CD4-positive, alpha-beta T cell treated with Interleukin-17A for 1 hour (primary cell): ENCODE measurements around the gene PLEKHG4B.
"Not testable (repeated sequence)": the region's sequence is repeated elsewhere in the genome, so short reads cannot be mapped to it uniquely, and the experiment has no call there.

Experiments
- DNase-seq: peaks from one replicate; pipeline ENCODE4 v3.0.0-alpha.2; 2020

PLEKHG4B gene

DNA sequence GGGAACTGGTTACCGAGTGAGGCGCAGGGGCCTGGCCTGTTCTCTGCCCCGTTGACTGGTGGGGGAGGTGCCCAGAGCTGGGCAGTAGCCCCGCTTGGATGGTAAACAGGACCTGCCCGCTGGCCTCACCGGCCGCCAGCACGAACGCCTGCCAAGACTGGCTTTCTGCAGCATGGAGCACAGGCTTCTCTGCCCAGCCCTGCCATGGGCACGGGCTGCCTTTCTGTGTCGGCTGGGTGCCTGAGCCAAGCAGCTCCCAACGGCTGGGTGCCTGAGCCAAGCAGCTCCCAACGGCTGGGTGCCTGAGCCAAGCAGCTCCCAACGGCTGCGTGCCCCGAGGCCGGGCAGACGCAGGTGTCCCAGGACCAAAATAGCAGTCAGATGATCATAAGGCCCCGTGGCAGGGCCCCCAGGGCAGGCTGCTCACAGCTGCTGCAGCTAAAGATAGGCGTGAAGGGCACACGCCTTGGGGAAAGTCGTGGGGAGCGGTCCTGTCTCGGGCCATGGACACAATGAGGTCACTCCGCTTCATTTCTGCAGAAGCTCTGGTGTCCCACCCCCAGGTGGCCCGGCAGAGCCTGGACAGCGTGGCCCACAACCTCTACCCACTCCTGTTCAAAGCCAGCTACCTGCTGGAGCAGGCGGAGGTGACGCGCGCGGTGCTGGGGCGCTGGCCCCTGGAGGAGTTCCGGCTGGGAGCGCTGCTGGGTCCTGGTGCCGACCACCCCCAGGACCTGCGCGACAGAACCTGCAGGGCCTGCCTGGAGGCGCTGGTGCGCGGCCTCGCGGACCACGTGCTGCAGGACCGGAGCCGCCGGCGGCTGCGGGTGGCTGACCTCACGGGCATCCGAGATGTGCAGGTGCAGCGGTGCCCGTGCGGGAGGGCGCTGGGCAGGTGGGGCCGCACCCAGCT is 99.3 kb downstream of the PLEKHG4B start, which contains the start of gene LRRC14B:
TSS of gene LRRC14B (plus strand) at position 460 of the 913 bp plus-strand sequence. CDS start at position 504, 44 bp downstream.
- DNase-seq = no peak

DNA sequence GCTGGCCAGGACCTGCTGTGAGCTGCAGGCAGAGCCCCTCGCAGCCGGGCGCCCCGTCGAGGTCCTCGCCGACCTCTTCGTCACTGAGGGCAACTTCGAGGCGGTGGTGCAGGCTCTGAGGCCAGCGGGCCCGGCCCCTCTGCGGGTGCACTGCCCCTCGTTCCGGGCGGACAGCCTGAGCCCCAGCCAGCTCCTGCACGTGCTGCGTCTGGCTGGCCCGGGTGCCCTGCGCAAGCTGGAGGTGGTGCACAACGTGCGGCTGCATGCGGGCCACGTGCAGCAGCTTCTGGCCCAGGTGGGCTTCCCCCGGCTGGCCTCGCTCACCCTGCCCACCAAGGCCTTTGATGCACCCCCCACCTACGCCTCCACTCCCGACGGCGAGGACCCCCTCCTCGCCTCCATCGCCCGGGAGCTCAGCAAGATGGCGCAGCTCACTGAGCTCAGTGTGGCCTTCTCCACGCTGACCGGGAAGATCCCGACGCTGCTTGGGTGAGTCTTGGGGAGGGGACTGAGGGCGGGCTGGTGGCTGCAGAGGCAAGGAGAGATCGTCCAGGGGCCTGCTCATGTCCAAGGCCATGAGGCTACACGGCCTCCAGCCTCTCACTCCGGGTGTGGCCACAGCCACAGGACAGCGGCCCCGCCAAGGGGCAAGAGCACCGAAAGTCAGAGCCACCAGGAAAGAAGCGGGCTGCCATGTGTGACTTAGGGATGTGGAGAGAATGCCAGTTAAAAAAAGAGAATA is 100.2 kb downstream of the PLEKHG4B start:
- DNase-seq = no peak

DNA sequence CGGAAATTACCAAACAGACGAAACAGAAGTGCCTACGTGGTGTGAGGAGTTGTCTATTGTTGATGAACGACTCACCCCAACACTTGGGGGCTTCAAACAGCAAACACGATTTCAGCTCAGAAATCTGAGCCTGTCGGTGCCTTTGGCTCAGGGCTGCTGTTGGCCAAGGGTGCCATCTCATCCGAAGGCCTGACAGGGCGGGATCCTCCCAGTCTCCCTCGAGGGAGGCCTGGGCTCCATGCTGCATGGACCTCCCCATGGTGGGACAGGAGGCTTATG is 100.7 kb downstream of the PLEKHG4B start:
- DNase-seq = no peak

DNA sequence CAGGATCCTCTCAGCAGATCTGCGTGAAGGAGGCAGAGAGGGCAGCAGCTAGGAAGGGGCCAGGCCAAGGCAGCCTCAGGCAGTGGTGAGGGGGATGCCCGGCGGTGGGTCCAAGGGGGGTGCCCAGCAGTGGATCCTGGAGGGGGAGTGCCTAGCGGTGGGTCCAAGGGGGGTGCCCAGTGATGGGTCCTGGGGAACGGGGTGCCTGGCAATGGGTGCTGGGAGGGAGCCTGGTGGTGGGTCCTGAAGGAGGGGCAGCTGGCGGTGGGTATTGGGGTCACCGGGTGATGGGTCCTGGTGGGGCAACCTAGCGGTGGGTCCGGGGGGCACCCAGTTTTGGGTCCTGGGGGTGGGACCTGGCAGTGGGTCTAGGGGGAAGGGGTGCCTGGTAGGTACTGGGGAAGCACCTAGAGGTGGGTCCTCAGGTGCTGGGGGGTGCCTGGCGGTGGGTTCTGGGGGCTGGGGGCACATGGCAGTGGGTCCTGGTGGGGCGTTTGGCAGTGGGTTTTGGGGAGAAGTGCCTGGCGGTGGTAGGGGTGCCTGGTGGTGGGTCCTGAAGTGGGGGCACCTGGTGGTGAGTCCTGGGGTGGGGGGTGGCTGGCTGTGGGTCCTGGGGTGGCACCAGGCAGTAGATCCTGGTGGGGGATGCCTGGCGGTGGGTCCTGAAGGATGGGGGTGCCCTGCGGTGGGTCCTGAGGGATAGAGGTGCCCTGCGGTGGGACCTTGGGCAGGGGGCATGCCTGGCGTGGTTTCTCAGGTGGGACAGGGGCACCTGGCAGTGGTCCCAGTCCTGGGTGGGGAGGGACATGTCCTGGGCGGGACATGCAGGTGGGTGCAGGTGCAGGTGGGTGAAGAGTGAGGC is 101.2 kb downstream of the PLEKHG4B start:
- DNase-seq = no peak

DNA sequence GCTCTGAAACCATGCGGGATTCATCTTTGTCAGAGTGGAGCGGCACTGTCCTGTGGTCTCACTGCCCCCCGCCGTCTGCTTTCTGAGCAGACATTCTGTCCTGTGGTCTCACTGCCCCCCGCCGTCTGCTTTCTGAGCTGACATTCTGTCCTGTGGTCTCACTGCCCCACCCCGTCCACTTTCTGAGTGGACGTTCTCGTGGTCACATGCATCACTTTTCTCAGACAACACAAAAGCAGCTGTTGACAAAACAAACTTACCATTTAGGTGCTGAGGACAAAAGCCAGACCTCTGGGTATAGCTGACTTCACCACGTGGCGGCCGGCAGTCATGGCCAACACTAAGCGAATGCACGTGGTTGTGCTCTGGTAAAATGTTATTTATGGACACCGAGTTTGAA is 102.1 kb downstream of the PLEKHG4B start:
- no peak for DNase-seq

DNA sequence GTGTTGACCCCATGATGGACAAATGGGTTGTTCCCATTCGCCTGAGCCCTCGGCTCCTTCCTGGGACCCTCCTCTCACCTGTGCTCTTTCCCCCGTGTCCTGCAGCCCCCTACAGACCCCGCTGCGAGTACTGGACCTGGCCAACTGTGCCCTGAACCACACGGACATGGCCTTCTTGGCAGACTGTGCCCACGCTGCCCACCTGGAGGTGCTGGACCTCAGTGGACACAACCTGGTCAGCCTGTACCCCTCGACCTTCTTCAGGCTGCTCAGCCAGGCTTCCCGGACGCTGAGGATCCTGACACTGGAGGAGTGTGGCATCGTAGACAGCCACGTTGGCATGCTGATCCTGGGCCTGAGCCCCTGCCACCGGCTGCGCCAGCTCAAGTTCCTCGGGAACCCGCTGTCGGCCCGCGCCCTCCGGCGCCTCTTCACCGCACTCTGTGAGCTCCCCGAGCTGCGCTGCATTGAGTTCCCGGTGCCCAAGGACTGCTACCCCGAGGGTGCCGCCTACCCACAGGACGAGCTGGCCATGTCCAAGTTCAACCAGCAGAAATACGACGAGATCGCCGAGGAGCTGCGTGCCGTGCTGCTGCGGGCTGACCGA is 102.7 kb downstream of the PLEKHG4B start:
- no peak for DNase-seq

DNA sequence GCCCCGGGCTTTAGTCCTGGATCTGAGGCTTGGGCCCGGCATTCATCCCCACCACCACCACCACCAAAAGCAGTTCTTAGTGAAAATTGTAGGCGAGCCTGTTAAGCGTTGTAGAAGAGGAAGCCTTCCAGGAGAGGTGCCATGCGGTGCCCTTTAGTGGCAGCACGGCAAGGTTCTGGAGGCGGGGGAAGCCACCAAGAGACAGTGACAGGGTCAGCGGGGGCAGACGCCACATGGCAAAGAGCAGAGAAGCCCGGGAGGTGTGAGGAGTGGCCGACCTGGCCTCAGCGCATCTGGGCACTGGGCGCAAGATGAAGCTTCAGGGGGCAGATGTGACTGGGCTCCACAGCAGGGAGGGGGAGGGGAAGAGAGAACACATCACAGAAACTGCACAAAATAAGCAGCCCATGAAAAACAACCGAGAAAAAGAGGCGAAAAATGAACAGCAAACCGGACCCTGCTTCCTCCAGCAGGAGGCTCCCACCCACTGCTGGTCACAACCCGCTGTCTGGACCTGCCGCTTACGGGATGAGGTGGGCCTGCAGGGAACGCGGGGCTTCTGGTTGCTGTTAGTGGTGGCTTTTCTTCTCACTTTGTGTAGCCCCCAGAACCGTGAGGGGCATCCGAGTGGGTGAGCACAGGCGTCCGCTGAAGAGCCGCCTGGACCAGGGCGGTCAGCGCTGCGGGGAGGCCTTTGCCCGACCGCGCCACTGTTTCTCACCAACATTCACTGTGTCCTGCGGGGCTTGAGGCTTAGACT is 103.6 kb downstream of the PLEKHG4B start:
- DNase-seq = no peak

DNA sequence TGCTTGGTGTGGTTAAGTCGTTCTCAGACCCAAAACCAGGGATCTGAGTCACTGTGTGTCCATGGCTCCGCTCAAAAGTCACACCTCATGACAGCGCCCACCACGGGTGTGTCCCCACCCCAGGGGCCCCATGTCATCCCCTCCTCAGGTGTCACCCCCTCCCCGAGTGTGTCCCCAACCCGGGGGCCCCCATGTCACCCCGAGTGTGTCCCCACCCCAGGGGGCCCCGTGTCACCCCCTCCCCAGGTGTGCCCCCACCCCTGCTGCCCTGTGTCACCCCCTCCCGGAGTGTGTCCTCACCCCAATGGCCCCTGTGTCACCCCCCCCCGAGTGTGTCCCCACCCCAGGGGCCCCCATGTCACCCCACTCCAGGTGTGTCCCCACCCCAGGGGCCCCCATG is 104.4 kb downstream of the PLEKHG4B start:
- no peak for DNase-seq

DNA sequence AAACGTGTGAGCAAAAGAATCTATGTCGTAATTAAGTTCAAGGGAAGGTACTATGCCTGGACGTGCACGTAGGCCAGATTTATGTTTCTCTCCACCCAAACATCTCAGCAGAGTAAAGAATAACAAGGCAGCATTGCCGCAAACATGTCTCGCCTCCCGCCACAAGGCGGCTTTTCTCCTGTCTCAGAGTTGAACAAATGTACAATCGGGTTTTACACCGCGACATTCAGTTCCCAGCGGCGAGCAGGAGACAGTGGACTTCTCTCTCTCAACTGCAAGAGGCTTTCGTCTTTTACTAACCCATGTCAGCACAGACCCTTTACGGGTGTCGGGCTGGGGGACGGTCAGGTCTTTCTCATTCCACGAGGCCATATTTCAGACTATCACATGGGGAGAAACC is 105.1 kb downstream of the PLEKHG4B start:
- DNase-seq = not testable (repeated sequence)

DNA sequence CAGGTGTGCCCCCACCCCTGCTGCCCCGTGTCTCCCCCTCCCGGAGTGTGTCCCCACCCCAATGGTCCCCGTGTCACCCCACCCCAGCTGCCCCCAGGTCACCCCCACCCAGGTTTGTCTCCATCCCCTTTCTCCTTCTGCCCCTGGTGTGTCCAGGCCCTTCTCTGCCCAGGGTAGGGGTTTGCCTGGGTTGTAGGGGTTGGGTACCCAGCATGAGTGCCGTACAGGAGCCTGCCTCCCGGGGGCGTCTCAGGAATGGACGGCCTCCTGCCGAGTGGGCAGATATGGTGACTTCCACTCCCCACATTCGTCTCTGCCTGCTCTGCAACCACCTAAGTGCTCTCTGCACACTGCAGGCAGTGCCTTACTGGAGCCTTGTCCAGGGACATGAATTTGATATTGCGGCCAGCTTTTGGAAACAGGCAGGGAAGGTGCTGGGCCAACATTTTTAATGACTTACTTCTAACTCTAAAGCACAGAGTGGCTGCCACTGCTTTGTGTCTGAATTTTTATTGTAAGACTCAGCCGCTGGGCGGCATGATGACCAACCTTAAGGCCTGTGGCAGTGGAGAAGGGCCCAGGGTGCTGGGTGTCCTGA is 106.0 kb downstream of the PLEKHG4B start:
- DNase-seq = no peak

DNA sequence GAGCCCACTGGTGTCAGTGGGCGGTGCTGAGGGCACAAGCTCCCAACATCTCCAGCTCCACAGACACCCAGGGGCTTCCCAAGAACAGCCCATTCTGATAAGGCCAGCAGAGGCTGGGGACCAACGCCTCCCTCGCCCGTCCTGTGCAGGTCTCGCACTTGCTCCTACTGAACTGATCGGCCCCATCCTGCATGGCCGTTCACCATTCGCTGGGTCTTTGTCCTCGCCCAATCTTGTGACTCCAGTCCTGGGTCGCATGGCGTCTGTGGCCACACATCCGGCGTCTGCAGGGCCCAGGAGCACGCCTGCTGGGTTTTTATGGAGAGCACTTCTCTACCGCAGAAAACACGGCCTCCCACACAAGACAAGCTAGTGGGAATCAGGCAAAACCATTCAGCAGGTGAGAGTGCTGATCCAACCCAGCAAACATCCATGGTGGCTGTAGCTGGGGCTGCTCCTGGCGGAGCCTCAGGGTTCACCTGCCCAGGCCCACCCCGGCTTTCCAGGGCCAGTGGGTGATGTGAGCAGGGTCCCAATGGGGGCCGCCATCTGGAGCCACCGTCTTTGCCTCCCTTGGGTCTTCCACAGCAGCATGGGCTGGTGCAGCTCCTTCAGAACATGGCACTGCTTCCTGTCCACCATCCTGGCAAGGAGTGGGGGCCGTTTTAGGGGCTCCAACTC is 106.7 kb downstream of the PLEKHG4B start:
- DNase-seq = no peak

DNA sequence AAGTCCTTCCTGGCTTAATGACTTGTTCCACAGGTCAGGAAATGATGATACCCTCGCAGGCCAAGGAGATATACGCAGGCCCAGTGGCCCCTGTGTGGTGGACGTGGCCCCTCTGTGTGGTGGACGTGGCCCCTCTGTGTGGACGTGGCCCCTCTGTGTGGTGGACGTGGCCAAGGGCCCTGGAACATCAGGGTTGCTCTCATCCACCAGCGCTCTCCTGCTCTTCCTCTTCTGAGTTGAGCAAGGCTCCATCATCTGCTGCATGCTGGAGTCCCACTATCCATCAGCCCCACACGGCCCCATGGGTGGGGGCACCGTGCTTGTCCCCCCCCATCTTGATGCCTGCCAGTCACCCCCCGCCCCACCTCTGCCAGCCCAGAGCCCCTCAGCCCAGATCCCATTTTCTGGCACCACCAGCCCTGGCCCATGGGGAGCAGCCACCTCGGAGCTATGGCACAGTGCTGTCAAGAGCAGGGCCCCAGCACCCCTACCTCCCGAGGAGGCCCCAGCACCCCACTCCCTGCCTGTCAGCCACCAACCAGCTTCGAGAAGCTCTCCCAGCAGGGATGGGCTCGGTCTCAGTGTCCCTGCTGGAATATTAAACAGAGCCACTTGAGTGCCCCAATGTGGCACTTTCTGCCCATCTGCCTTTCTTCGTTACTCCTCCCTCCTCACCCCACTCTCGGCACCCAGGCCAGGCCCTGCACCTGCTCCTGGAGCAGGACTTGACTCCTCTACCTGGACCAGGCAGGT is 107.4 kb downstream of the PLEKHG4B start:
- no peak for DNase-seq

DNA sequence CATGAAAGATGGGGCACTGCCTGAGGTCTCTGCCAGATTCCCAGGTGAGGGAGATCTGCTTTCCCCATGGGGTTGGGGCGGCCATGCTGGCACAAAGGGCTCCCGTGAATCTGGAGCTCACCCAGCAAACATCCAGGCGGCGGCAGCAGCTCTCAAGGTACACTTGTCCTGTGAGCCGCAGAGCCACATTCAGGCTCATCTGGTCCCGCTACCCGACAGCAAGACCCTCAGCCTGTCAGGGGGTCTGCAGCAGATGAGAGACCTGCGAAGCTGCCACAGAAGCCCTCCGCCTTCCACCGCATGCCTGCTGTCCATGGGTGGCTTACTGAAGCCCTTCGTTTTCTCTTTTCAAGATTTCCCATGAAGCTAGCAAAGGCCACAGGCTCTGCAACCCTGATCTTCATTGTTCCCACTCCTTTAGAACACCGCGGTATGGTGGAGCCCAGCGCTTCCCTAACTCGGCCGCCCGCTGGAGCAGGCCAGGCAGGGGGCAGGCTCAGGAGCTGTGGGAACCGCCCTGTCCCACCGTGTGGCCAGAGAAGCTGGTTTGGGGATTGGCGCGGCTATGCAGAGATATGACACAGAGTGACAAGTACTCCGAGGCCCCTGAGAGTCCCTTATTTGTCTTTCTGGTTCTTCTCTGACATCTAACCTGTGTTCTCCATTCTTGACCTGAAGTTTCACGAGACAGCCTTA is 108.1 kb downstream of the PLEKHG4B start:
- DNase-seq = no peak

DNA sequence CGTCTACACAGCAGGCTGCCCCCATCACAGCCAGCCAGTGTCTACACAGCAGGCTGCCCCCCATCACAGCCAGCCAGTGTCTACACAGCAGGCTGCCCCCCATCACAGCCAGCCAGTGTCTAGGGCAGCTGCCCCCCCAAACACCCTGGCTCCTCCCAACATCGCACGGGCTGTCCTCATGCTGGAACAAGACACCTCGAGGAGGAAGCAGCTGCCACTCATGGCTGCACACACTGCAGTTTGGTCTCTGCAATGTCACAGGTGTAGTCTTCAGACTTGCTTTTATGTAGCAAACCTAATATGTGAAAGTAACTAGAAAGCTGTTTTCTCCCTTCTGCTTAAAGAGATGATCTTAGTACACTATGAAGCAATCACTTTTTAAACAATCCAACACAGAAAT is 109.0 kb downstream of the PLEKHG4B start:
- no peak for DNase-seq

DNA sequence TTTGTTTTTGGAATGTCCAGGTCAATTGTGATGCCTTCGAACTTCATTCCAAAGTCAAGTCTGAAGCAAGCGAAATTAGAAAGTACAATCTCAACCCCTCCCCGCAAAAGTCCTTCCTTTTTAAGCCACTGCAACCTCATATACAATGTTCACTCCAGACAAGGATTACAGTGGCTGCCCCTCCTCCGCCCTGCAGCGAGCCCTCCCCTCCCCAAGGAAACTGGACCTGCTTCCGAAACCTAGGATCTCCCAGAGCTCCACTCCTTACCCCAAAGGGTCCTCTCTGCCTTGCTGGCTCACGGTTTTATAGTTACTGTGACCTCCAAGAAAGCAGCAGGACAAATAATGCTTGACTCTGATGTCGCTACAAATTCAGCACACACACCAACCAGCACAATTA is 109.7 kb downstream of the PLEKHG4B start:
- no peak for DNase-seq

DNA sequence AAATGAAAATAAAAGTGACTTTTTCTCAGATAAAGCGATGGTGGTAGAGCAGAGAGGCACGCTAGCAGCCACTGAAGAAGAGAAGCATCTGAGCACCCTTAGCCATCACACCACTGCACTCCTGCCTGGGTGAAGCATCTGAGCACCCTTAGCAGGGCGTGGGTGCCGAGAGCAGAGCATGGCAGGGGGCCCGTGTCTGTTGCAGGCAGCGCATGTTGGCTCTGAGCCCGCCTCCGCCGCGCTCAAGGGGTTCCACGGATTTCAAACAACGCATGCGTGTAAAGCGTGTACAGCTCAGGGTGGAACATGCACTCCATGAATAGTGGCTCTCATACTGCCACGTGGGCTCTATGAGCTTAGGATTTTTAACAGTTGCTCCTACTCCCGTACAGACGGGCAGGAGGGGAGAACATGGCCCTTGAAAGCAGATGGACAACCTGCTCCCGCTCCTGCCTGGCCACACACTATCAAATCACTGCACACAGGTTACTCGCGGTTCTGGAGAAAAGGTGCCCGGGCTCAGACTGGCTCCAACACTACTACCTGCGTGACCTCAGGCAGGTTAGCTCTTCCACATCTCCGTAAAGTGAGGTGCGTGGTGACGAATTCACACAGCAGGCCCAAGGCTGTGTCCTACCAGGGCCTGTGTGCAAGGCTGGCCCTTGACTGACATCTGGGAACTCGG is 111.4 kb downstream of the PLEKHG4B start:
- no peak for DNase-seq

DNA sequence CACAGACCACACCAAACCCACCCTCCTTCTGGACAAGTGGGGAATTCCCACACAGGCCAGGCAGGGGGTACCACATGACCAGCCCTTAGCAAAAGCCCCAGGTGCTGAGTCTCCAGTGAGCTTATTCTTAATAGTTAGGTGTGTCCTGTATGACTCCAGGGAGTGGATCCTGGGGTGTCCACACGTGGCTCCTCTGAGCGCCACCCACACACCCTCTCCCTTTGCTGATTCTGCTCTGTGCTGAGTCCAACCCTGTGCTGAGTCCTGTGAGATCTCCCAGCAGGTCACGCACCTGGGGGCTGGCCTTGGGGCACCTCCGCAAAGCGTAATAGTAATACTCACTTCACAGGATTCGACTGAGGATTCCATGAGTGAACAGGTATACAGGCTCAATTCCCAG is 112.0 kb downstream of the PLEKHG4B start:
- DNase-seq = no peak

DNA sequence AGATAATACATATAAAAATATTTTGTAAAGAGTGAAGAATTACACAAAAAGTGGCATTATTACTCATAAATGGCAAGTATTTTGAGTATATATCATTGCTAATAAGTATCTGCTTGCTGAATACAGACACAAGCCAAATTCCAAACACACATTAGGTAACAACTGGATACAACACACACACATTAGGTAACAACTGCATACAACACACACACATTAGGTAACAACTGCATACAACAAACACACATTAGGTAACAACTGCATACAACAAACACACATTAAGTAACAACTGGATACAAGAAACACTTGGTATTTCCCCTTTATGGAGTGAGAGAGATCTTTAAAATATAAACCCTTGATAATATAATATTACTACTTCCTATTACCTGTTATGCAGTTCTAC is 112.5 kb downstream of the PLEKHG4B start:
- no peak for DNase-seq
